GM12864 (cell line): ENCODE measurements around the gene CYB5R2.

Experiments
- DNase-seq: peaks from one replicate; pipeline ENCODE4 v3.0.0-alpha.2; 2011; ENCODE audit warnings: low read depth
- H3K4me3 ChIP-seq: 2 replicates; pipeline ENCODE4 v1.5.1; 2011; ENCODE audit warnings: mild to moderate bottlenecking, low read depth, low read length, control low read depth
- TF ChIP-seq, protein P1 (sequence below): IDR thresholded peaks from 2 replicates; pipeline ENCODE4 v1.5.1; 2011; ENCODE audit warnings: low read depth, mild to moderate bottlenecking, moderate library complexity, low read length, control low read depth, inconsistent platforms; ENCODE audit errors: missing control alignments

The CYB5R2 gene

DNA sequence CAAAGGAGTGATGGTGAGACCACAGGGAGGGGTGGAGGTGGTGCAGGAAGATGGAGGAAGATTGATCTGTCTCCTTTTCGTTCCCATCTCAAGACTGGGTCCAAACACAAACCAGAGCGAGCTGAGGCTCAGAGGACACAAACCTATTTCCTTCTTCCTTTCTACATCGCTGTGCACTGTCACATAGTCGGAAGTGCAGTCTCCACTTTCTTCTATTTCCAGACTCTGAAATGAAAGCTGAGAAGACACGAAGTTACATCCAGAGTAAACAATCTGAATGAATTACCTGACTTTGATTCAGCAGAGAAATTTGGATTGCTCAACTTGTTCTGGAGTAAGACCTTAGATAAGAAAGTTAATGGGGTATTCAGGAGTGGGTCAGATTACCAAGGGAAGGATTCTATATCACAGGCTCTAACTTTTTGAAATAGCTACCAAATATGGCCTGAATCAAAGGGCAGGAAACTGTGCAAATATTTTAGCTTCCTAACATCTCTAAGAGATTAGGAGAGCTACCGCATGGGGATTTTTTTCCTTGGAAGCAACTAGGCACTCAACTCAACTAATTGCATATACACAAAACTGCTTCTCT lies 18.6 kb upstream of the CYB5R2 start:
- TF ChIP-seq, protein P1, sequence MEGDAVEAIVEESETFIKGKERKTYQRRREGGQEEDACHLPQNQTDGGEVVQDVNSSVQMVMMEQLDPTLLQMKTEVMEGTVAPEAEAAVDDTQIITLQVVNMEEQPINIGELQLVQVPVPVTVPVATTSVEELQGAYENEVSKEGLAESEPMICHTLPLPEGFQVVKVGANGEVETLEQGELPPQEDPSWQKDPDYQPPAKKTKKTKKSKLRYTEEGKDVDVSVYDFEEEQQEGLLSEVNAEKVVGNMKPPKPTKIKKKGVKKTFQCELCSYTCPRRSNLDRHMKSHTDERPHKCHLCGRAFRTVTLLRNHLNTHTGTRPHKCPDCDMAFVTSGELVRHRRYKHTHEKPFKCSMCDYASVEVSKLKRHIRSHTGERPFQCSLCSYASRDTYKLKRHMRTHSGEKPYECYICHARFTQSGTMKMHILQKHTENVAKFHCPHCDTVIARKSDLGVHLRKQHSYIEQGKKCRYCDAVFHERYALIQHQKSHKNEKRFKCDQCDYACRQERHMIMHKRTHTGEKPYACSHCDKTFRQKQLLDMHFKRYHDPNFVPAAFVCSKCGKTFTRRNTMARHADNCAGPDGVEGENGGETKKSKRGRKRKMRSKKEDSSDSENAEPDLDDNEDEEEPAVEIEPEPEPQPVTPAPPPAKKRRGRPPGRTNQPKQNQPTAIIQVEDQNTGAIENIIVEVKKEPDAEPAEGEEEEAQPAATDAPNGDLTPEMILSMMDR: no peak
- H3K4me3 ChIP-seq: no peak overlapping the region
- DNase-seq: no peak

DNA sequence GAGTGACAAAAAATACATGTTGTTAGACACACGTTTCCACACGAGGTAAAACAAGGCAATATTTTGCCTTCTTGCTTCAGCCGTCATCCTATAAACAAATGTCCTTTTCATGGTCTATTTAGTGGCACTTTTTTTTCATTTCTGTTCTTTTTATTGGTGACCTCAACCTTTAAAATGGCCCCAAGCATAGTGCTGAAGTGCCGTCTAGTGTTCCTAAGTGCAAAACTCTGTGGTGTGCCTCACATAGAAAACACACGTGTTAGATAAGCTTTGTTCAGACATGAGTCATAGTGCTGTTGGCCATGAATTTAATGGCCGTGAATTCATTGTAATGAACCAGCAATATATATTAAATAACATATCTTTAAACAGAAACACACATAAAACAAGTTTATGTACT lies 17.3 kb upstream of the CYB5R2 start:
- no peak overlapping the region for H3K4me3 ChIP-seq
- no peak for DNase-seq
- TF ChIP-seq, protein P1: no peak

DNA sequence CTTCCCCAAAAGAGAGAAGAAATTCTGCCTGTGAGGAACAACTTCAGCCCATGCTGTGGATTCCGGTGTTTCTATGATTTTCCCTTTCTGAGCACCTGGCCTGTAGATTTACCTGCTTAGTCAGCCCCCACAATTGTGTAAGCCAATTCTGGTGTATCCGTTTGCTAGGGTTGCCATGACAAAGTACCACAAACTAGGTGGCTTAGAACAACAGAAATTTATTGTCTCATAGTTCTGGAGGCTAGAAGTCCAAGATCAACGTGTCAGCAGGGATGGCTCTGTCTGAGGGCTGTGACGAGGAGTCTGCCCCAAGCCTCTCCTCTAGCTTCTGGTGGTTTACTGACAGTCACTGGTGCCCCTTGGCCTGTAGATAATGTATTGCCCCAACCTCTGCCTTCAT lies 15.9 kb upstream of the CYB5R2 start:
- no peak for DNase-seq
- no peak overlapping the region for H3K4me3 ChIP-seq
- TF ChIP-seq, protein P1: no peak

DNA sequence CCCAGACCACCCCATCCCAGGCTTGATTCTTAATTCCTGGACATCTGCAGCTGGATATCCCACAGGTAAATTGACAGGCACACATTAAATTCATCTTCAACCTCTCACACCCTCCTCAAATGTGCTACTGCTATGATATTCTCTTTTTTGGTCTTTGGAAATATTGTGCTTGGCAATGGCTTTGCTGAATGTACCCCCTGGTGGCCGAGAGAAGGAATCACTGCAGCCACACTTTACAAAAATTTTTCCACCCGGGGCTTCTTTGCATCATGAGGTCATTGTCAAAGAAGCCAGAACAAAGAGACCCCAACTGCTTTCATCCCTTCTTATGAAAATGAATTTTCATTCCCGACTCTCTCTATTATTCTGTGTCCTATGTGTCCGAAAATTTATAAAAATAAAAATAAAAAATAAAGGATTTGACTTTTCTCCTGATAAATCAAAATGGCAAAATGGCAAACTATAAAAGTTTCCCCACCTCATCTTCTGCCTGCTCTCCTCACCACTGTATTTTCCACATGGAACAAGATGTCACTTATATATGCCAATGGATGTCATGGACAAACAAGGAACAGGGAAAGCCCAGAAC lies 15.0 kb upstream of the CYB5R2 start:
- DNase-seq: no peak
- no peak overlapping the region for H3K4me3 ChIP-seq
- TF ChIP-seq, protein P1: peak; percentile 81

DNA sequence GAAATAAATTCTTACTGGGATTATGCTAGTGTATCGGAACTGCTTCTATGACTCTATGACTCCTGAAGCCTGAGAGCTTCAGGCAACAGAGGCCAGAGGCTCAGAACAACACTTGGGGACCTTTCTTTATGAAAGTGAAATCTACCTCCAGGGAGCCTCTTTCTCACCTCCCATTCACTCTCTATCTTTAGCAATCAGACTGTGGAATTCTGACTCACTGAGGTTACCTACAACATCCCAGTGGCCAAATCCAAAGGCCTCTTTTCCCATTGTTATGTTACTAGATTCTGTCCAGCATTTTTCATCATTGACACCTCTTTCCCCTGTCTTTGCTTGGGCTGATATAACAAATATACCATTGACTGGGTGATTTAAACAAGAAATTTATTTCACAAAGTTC lies 14.1 kb upstream of the CYB5R2 start:
- DNase-seq: no peak
- TF ChIP-seq, protein P1: no peak
- H3K4me3 ChIP-seq: no peak overlapping the region

DNA sequence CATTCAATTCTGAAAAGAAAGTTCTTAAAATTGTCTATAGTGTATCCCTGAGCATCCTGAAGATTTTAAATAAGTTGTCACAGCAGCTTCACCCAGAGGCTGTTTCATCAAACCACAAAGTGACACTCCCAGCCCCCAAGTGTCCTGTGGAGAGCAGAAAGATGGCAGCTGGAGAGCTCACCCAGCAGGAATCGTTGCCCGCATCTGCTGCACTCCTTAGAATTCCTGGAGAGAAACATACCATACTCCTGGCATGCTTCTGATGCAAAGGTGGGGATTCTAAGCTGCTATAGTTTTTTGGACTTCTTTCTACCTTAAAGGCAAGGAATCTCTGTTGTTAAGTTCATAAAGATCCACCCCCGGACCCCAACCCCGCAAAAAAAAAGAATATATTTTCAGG lies 13.5 kb upstream of the CYB5R2 start:
- DNase-seq: no peak
- no peak overlapping the region for H3K4me3 ChIP-seq
- TF ChIP-seq, protein P1: no peak

DNA sequence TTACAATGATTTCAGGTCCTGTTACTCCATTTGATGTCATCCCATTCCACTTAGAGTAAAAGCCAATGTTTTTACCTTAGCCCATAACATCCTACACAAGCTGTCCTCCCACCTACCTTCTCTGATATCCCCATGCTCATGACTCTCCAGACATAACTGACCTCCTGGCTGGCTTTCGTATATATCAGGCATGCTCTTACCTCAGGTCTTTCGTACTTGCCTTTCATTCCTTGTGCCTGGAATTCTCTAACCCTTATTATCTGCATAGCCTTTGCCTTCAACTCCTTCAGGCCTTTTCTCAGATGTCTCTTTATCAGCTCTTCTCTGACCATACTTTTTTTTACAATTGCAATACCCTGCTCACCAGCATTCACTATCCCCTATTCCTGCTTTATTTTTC lies 10.3 kb upstream of the CYB5R2 start:
- no peak for DNase-seq
- H3K4me3 ChIP-seq: no peak overlapping the region
- TF ChIP-seq, protein P1: no peak
